COLO829 (cell line): ENCODE results near the gene REM2.
"Not testable (repeated sequence)": the region's sequence is repeated elsewhere in the genome, so short reads cannot be mapped to it uniquely, and the experiment has no call there.

Source experiments
- DNase-seq: peaks from one replicate; pipeline ENCODE4 v3.0.0; 2012; ENCODE audit warnings: low spot score

Gene REM2

DNA sequence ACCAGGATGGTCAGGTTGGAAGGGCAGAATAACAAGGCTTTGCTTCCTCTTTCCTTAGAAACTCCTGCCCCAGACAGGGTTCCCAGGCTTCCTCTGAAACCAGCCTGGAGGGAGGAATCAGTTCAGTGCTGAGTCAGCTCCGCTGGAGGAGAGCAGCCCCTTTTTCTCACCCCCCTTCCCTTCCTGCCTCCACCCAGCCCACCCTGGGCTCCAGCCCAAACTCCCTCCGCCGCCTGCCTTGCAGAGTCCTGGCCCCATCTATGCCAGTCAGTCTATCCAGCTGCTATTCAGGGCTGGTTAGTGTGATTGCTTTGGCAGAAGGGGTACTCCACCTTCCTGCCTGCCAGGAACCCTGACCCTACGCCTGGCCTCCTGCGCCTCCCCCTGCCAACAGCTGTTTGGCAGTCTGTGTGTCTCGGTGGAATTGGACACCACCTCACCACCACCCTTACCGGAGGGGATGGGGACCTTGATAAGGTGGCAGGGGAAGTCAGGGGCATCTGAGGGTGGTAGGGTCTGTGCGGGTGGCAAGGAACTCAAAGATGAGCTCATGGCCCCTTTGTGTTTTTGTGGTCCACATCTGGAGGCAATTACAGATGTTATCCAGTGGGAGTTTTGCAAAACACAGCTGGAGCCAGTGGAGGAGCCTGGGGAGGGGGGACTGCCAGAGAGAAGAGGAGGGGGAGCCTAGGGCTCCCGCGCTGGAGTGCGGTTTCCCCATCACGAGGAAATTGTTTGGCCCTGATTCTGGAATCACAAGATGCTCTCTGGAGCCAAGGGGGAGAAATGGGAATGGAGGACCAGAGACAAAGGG lies 34.5 kb upstream of the REM2 start:
- DNase-seq, result peak; percentile 62

DNA sequence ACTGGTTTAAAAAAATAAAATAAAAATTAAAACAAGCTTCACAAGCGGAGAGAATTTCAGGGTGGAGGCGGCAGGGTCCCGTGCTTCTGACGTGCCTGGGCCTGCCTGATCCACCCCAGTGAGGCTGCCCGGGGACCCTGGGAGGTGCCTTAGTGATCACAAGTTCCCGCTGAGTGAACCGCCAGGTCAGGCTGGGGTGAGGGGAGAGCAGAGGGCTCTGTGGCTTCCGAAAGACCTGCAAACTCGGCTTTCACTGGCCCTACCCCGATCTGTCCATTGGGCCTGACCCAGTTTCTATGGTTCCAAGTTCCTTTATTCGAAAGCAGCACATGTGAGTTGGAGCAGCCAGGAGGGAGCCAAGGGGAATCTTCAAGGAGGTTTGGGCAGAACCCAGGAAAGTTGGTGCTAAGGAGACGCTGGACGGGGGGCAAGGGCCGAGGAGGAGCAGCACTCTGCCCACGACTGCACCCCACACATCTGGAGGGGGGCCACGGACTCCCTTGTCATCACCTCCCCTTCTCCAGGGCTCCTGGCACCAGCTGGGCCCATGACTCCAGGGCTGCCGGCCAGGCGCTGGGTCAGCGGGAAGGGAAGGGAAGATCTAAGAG lies 33.7 kb upstream of the REM2 start:
- no peak for DNase-seq

DNA sequence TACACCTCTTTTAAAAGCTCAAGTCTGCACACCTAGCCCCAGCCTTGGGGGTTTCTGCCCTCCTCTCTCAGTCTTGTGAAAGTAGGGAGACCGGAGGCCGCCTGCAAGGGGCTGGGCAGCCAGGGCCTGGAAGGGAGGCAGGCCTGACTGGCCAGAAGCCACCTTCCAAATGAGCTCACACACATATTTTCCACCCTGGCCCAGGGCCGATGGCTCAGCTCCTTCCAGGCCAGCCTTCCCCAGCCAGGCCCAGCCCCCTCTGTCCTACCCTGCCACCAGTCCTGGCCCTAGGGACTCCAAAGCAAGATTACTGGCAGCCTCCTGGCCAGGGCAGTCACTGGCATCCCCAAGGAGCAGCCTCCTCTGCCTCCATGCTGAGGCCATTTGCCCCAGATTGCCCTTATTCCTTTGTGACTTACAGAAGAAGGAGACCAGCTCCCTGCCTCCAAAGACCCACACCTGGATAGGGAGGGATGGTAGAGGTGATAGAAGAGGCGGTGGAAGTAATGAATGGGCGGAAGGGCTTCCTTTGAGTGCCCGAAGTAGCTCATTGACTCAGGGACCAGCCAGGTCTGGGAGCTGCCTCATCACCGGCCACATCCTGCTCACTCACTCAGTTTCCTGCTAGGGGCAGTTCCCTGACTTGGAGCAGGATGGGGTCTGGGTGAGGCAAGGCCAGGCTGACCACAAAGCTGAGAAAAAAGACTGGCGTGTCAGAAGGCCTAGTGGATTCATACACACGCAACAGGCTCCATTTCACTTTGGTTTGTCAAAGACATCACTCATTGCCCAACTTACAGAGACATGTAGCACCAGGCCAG lies 31.9 kb upstream of the REM2 start:
- DNase-seq, result no peak

DNA sequence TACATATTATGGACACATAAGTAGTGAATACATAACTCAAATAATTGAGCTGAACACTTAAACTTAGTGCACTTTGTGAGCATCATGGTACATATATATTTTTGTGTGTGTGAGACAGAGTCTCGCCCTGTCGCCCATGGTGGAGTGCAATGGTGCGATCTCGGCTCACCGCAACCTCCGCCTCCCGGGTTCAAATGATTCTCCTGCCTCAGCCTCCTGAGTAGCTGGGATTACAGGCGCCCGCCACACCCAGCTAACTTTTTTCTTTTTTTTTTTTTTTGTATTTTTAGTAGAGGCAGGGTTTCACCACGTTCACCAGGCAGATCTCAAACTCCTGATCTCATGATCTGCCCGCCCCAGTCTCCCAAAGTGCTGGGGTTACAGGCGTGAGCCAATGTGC lies 30.8 kb upstream of the REM2 start:
- not testable (repeated sequence) for DNase-seq

DNA sequence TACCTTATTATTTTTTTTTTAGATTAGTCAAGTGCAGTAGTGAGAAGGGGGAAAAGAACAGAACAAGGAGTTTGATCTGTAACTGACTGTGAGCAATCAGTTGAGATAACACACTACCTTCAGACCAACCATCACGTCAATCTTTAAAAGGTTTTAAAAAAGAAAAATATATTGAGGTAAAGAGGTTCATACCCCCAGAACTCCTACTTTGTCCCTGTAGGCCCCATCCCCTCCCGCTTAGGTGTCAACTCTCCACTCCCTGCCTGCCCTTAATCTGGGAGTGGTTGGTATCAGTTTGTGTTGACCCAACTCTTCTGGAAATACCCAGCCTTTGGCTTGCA lies 30.5 kb upstream of the REM2 start:
- DNase-seq, result no peak

DNA sequence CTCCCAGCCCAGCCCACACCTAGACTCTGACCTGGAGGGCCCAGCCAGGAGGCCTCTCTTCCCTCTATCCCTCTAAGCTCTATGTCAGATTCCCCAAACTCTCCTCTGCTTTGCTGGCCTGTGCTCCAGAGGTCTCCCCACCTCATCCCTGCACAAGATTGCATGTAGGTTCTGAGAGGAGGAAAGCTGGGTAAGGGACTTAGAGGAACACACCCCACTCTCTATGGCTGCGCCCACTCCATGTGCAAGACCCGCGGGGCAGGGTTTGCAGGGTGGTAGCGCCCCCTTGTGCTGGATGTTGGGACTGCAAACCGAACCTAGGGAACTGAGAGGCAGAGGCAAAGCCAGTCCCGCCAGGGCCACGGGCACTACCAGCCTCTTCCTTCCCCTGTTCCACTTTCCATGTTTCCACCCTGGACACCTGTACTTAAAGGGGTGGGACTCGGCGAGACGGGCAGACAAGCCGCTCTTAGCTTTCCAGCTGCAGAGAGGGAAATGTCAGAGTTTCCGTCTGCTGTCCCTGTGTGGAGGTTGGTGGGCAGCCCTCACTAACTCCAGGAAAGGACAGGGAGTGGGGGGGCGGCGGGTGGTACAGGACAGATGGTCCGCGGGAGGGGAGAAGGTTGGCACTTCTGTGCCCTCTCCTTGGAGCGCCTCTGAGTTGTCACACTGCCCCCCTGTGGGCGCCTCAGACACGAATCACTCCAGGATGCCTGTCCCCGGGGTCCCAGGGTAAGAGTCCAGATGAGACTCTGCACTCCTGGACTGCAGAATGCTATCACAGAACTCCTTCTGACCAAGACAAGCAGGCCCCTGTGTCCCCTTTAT lies 29.9 kb upstream of the REM2 start:
- peak; percentile 56 for DNase-seq

DNA sequence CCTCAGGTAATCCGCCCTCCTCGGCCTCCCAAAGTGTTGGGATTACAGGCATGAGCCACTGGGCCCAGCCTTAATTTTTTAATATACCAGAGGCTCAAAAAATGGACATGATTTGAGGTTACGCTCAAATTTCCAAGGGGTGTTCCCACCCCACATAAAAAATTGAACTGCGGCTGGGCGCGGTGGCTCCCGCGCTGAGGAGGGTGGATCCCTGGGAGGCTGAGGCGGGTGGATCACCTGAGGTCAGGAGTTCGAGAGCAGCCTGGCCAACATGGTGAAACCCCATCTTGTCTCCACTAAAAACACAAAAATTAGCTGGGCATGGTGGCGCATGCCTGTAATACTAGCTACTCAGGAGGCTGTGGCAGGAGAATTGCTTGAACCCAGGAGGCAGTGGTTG lies 28.7 kb upstream of the REM2 start:
- not testable (repeated sequence) for DNase-seq

DNA sequence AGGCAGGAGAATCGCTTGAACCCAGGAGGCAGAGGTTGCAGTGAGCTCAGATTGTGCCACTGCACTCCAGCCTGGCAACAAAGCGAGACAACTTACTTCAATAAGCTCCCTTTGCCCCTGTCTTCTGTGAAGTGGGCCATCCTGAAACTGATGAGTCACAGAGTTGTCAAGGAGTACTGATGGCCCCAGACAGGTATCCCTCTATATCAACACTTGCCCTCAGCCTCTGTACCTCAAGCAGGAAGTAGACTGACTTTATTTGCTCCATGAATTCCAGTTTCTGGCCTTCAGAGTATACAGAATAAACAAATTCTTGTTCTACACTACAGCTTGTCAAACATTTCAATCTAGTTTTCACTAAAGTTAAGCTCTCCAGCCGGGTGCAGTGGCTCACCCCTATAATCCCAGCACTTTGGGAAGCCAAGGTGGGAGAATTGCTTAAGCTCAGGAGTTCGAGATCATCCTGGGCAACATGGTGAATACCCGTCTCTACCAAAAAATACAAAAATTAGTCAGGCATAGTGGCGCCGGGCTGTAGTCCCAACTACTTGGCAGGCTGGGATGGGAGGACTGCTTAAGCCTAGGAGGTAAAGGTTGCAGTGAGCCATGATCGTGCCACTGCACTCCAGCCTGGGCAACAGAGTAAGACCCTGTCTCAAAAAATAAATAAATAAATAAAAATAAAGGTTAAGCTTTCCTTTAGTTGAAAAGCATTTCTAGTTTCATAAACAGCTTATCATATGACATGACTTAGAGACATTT lies 27.9 kb upstream of the REM2 start:
- no peak for DNase-seq

DNA sequence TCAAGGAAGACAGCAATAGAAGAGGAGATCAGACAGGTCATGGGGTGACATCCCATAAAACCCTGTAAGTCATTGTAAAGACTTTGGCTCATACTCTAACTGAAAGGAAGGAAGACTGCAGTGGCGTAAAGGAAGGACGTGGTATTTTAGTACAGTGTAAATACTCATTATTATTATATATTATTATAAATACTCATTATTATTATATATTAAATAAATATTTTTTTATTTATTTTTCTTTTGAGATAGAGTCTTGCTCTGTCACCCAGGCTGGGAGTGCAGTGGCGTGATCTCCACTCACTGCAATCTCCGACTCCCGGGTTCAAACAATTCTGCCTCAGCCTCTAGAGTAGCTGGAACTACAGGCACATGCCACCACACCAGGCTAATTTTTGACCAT lies 26.6 kb upstream of the REM2 start:
- DNase-seq, result no peak

DNA sequence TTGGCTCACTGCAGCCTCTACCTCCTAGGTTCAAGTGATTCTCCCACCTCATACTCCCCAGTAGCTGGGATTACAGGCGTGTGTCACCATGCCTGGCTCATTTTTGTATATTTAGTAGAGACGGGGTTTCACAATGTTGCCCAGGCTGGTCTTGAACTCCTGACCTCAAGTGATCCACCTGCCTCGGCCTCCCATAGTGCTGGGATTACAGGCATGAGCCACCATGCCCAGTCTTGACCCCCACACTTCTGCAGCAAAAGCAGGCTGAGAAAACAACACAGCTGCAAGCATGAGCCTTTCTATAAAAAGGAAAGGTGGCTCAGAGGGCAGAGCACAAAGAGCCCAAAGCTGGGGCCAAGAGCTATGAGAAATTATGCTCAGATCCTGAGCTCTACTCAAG lies 22.6 kb upstream of the REM2 start:
- DNase-seq, result not testable (repeated sequence)

DNA sequence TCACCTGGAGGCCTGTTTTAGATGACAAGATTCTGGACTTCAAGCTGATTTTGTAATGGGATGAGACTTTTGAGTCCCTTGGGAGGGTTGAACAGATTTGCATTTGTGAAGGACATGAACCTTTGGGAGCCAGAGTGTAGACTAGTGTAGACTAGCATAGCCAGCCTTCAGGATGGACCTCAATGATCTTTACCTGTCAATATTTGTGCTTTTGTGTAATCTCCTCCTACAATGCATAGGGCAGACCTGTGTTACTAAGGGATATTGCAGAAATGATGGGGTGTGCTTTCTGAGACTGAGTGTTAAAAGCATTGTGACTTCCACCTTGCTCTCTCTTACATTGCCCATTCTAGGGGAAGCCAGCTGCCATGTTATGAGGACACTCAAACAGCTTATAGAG lies 21.4 kb upstream of the REM2 start:
- no peak for DNase-seq

DNA sequence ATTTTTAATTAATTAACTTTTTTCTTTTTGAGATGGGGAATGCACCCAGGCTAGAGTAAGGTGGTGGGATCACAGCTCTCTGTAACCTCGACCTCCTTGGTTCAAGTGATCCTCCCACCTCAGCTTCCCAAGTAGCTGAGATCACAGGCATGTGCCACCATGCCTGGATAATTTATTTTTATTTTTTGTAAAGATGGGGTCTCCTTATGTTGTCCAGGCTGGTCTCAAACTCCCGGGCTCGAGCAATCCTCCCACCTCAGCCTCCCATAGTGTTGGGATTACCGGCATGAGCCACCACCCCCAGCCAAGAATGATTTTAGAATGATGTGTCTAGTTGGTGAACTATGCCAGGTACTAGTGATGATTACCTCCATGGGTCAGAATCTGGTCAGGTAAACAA lies 18.0 kb upstream of the REM2 start:
- no peak for DNase-seq

DNA sequence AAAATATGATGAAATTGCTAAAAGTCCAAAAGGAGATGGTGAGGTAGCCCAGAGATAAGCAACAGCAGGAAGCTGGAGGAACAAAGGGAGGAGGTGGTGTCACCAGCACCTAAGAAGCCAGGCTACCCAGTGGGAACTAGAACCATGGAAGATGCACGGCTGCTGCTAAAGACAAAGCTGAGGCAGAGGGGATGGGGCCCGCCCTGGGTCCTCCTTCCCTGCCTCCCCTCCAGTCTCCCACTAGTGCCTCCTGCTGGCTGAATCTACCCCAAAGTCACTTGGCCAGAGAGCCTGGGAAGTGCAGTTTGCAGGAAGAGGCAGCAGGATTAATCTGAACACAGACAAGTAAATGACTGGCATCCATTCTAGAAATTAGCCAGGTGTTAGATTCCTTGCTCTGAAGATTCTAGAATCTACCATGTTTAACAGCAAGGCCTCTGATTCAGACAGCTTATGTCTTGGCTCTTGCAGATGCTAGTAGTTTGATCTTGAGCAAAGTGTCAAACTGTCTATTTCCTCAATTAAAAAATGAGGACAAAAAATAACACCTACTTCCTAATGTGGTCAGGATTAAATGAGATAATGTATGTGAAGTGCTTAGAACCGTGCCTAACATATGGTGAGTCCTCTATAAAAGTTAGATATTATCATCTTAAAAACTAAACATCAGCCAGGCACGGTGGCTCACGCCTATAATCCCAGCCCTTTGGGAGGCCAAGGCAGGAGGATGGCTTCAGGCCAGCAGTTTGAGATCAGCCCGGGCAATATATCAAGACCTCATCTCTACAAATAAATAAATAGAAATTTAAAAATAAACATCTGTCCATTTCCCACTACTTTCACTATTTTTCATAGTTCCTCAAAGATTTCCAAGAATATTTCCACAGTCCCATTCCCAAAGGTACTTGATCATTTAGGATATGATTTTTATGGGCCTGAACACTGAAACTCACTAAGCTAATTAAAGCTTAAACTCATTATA lies 17.3 kb upstream of the REM2 start:
- no peak for DNase-seq

DNA sequence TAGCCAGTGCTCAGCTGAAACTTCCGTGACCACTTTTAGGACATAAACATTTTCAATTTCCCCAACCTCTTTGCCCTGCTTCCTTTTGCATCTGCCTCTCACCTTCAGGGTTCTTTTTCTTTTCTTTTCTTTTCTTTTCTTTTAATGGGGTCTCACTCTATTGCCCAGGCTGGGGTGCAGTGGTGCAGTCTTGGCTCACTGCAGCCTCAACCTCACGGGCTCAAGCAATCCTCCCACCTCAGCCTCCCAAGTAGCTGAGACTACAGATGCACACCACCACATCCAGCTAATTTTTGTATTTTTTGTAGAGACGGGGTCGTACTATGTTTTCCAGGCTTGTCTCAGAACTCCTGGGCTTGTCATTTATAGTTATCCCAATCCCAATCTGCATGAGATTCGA lies 16.1 kb upstream of the REM2 start:
- no peak for DNase-seq

DNA sequence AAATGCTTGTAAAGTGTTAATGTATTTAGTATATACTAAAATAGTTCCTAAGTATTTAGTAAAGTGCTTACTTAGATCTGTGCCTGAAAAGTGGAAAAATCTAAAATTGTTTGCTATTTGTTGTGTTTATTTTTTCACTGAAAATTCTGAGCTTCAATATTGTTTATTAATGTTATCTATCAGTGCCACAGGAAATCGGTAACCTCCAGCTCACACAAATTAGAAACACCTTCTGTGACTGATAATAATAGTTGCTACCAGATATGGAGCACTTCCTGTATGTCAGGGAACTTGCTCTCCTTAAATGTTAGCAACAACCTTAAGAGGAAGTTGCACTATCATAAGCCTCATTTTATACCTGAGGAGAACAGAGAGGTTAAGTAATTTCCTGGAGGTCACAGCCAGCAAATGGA lies 12.2 kb upstream of the REM2 start:
- no peak for DNase-seq

DNA sequence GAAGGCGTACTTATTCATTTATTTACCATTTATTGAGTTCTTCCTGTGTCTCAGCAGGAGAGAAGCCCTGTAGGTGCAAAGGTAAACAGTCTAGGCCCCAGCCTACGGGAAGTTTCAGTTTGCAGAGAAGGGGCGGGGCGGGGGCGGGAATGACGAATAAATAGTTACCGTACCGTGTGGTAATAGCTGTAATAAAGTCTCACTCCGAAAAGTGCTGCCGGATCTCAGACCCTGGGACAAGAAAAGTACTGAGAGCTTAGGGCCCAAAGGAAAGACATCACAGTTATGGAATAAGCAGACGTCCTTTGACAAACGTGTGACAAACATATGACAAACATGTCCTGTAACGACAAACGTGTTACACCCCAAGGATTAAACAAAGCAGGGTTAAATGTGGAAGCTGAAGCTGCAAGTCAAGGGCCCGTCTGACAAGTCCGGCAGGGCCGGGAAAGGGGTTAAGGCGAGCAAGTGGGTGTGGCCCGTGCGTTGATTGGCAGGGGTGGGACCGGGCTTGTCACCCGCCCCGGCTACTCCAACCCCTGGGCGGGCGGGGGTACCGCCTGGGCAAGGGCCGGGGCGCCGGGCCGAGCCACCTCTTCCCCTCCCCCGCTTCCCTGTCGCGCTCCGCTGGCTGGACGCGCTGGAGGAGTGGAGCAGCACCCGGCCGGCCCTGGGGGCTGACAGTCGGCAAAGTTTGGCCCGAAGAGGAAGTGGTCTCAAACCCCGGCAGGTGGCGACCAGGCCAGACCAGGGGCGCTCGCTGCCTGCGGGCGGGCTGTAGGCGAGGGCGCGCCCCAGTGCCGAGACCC lies 11.6 kb upstream of the REM2 start, which contains the start of gene LRP10:
Gene LRP10 (plus strand): TSS at position 517 of the 809 bp plus-strand sequence. CDS start 564 bp downstream, outside the sequence.
- DNase-seq, result peak; percentile 74

DNA sequence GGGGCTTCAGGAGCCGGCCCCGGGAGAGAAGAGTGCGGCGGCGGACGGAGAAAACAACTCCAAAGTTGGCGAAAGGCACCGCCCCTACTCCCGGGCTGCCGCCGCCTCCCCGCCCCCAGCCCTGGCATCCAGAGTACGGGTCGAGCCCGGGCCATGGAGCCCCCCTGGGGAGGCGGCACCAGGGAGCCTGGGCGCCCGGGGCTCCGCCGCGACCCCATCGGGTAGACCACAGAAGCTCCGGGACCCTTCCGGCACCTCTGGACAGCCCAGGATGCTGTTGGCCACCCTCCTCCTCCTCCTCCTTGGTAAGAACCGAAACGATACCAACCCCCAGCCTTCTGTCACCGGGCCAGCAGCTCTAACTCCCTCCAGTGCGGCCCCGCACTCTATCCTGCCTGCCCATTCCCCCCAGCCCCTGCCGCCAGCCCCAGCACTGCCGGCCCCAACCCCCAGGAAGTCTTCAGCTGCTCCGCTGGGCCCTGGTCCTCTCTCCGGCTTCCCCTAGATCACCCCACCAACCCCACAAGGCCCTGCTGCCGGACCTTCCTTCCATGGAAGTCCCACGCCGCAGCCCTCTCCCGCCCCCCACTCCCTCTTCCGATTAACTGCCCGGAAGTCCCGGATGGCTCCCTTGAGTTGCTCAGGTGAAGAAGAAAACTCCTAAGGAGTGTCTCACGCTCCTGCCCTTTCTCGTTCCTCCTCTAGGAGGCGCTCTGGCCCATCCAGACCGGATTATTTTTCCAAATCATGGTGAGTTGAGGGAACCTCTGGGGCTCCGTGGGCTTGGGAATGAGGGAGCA lies 10.8 kb upstream of the REM2 start:
- DNase-seq, result peak; percentile 78

DNA sequence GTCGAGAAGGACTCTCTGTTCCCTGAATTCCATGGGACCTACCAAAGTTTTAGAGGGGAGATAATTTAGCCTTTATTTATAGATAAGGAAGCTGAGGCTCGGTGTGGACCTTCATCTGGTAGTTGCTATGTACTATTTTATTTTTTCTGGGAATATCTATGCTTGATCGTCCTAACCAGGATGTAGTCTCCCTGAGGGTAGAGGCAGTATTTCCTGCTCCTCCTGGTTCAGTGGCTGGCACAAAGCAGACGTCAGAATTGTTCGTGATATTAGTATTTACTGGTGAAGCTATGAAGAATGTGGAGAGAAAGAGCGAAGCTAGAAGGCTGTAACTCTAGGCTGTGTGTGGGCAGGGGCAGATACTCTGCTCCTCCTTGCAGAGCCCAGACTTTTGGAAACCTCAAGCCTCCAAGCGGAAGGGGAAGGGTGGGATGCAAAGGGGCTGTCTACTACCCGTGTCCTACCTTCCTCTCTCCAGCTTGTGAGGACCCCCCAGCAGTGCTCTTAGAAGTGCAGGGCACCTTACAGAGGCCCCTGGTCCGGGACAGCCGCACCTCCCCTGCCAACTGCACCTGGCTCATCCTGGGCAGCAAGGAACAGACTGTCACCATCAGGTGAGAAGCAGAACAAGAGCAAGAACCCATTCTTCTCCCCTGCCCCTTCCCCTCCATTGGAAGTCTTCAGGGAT lies 10.0 kb upstream of the REM2 start:
- no peak for DNase-seq
